Measurements from ENCODE around the gene MAG. TPM values are rescaled to one million over a fixed set of nuclear protein-coding genes. Genes with fewer than 3 reads are reported as not detected.

The MAG gene
- total and polyA plus RNA-seq, 9 of the 15 experiments (the other 6 are each of a cell fraction or from before 2014, with no cell fraction given) = 0.11 to 10.0 (median 1.6) TPM

- no peaks in the 10 kb centered on the region for H3K9me1 ChIP-seq (ENCODE audit: control insufficient read depth, insufficient read depth, low read length)
- 0% methylated on average over 13 of the region's 126 CpGs for WGBS (ENCODE audit: insufficient coverage, low coverage, missing lambda C conversion rate)
- ChIA-PET POLR2A (interaction anchor here (0.6 to 1.0 kb wide), 4 partner anchors 12 to 1466 kb away, joined by 3 to 5 read pairs (median 3); partner anchors contain the start of gene FXYD7), CTCF (ENCODE audit: low intra/inter-chr PET ratio) (interaction anchor here (0.6 to 2.0 kb wide), 4 partner anchors 21 to 323 kb away, joined by 3 to 6 read pairs (median 4); no protein-coding TSS in a partner anchor)
- peaks cover 75% of the 10 kb centered on the region for H3K36me3 ChIP-seq (ENCODE audit: control insufficient read depth, insufficient read depth, low read length)
- ATAC-seq = peak; percentile 17; the same call in 2 of the 3 replicates
- peak within 1 kb of the TSS; percentile 82 for H3K4me2 ChIP-seq (ENCODE audit: insufficient read depth, low read length)
- in situ Hi-C loops (cut with MboI) (no loop called here), intact Hi-C loops (cut with micrococcal nuclease) (loop anchor here (5.0 kb wide), 2 partner anchors 111 to 126 kb away; partner anchors contain the start of gene FXYD7)
- no peaks in the 10 kb centered on the region for H3K27me3 ChIP-seq (ENCODE audit: control insufficient read depth in 2 of 2, insufficient read depth in 2 of 2, low read length in 2 of 2)
- H3K9me3 ChIP-seq (replicated peaks; ENCODE audit: control insufficient read depth, insufficient read depth, low read depth, low read length) = no peaks in the 10 kb centered on the region
- H2AFZ ChIP-seq (ENCODE audit: low read depth, low read length) = peak within 1 kb of the TSS; percentile 84; the same call in 1 of the 2 replicates
- peaks cover 15 to 44% of the 10 kb centered on the region in 2 experiments for H3K4me1 ChIP-seq (replicated peaks in 1 of 2; ENCODE audit: control insufficient read depth in 2 of 2, insufficient read depth in 2 of 2, low read length in 2 of 2)
- peak within 1 kb of the TSS; percentile 89 for H3K27ac ChIP-seq (ENCODE audit: extremely low read depth, low read depth, low read length)
- DNase-seq (ENCODE audit: extremely low read depth in 1 of 4, low spot score in 3 of 4) = peak; percentile 79 to 89 (median 84)
- H3K4me3 ChIP-seq = peak within 1 kb of the TSS; percentile 56
- peaks cover 23% of the 10 kb centered on the region for H3K79me2 ChIP-seq (ENCODE audit: control insufficient read depth, insufficient read depth, low read length)
- FAIRE-seq = no peak
- no peaks in the 10 kb centered on the region for H4K20me1 ChIP-seq (replicated peaks; ENCODE audit: control insufficient read depth, insufficient read depth, low read length)
- H3K9ac ChIP-seq (ENCODE audit: insufficient read depth in 1 of 2, low read depth in 2 of 2, low read length in 2 of 2) = peak within 1 kb of the TSS; percentile 87 to 99
- no TSS peak for BruUV-seq (replicated peaks)
- TF ChIP-seq CCNT2 (IDR thresholded peaks at IDR 0.05; ENCODE audit: borderline replicate concordance, extremely low read depth, insufficient read length, low read depth, low read length) = peak; percentile 53
- no peak for TF ChIP-seq HDAC6 (IDR thresholded peaks at IDR 0.05; ENCODE audit: low read depth, low read length)
- TF ChIP-seq NONO (IDR thresholded peaks at IDR 0.05; ENCODE audit: low read depth in 2 of 2, low read length in 1 of 2) = 0 out of 4 replicates have a peak, but pooled peaks of 1 of the 2 experiments have one; percentile 22
- no peak for TF ChIP-seq ZNF12 (CRISPR knock-in tag; IDR thresholded peaks at IDR 0.05)
- TF ChIP-seq, protein P1, sequence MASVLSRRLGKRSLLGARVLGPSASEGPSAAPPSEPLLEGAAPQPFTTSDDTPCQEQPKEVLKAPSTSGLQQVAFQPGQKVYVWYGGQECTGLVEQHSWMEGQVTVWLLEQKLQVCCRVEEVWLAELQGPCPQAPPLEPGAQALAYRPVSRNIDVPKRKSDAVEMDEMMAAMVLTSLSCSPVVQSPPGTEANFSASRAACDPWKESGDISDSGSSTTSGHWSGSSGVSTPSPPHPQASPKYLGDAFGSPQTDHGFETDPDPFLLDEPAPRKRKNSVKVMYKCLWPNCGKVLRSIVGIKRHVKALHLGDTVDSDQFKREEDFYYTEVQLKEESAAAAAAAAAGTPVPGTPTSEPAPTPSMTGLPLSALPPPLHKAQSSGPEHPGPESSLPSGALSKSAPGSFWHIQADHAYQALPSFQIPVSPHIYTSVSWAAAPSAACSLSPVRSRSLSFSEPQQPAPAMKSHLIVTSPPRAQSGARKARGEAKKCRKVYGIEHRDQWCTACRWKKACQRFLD (CRISPR knock-in tag; IDR thresholded peaks at IDR 0.05) = peak; percentile 92
- peak; percentile 83 for TF ChIP-seq USF2 (CRISPR knock-in tag; IDR thresholded peaks at IDR 0.05)
- no peak for TF ChIP-seq ZNF311 (CRISPR knock-in tag; IDR thresholded peaks at IDR 0.05)
- peak in 1 of 2 experiments; percentile 48 for TF ChIP-seq E2F6 (IDR thresholded peaks at IDR 0.05; ENCODE audit: borderline replicate concordance in 1 of 2, extremely low read depth in 1 of 2, insufficient read depth in 1 of 2, insufficient read length in 1 of 2, low read depth in 1 of 2, low read length in 1 of 2, poor library complexity in 1 of 2, severe bottlenecking in 1 of 2)
- no peak for TF ChIP-seq POLR3A (IDR thresholded peaks at IDR 0.05; ENCODE audit: borderline replicate concordance, extremely low read depth, insufficient read depth, insufficient read length)
- 0 out of 2 replicates have a peak, but pooled peaks have one; percentile 52 for TF ChIP-seq MITF (IDR thresholded peaks at IDR 0.05)
- TF ChIP-seq ZBTB26 (CRISPR knock-in tag; IDR thresholded peaks at IDR 0.05) = no peak
- TF ChIP-seq ZNF384 (IDR thresholded peaks at IDR 0.05; ENCODE audit: low read depth, low read length) = peak; percentile 75
Observed at GRCh38 chr19:35268536-35269437, 23.2 kb upstream of the MAG start, which contains the start of gene USF2. Gene USF2, plus strand, starts transcription at chr19:35268962. Its CDS starts 140 bp downstream, at chr19:35269102.

All from K562 (cell line).